Skeletal muscle satellite cell (primary cell): ENCODE measurements around the gene SUGT1.

Source experiments
- H3K27me3 ChIP-seq: 2 replicates; pipeline ENCODE4 v1.7.0; 2013; ENCODE audit warnings: low read length; ENCODE audit not compliant: control insufficient read depth, insufficient read depth
- H3K36me3 ChIP-seq: 2 replicates; pipeline ENCODE4 v1.7.0; 2013; ENCODE audit warnings: mild to moderate bottlenecking, control low read depth, low read length; ENCODE audit not compliant: insufficient read depth
- H3K4me1 ChIP-seq: 2 replicates; pipeline ENCODE4 v1.7.0; 2013; ENCODE audit warnings: low read length; ENCODE audit not compliant: control insufficient read depth, insufficient read depth
- H3K4me2 ChIP-seq: 2 replicates; pipeline ENCODE4 v1.7.0; 2013; ENCODE audit warnings: mild to moderate bottlenecking, low read length
- H3K4me3 ChIP-seq: 2 replicates; pipeline ENCODE4 v1.7.0; 2013; ENCODE audit warnings: low read length
- H3K9ac ChIP-seq: 2 replicates; pipeline ENCODE4 v1.7.0; 2013; ENCODE audit warnings: mild to moderate bottlenecking, low read depth, low read length, moderate library complexity
- H3K9me3 ChIP-seq: replicated peaks from 2 replicates; pipeline ENCODE4 v1.7.0; 2013; ENCODE audit warnings: mild to moderate bottlenecking, control low read depth, low read length

The SUGT1 gene

GRCh38 chr13:52739468-52740071, 86.9 kb downstream of the SUGT1 start, which contains the start of gene CNMD:
Gene CNMD (minus strand): TSS chr13:52739820. CDS start chr13:52739701, 119 bp downstream.
- Histone ChIP-seq H3K27me3 (peaks cover 57% of the 10 kb centered on the region), H3K9me3 (no peaks in the 10 kb centered on the region), H3K9ac (no peak within 1 kb of the TSS)

GRCh38 chr13:52743569-52743968, 90.9 kb downstream of the SUGT1 start:
- Histone ChIP-seq H3K4me3 (no peak overlapping the region), H3K27me3 (peaks cover 48% of the 10 kb centered on the region), H3K36me3 (no peaks in the 10 kb centered on the region), H3K4me1 (peaks cover 6% of the 10 kb centered on the region), H3K9ac (no peak overlapping the region), H3K9me3 (no peaks in the 10 kb centered on the region), H3K4me2 (no peak overlapping the region)

More at GRCh38 chr13:52739468-52740071, 86.9 kb downstream of the SUGT1 start, which contains the start of gene CNMD:
- H3K4me1 ChIP-seq, result peaks cover 6% of the 10 kb centered on the region
- H3K4me3 ChIP-seq, result peak within 1 kb of the TSS; percentile 55
- no peaks in the 10 kb centered on the region for H3K36me3 ChIP-seq
- H3K4me2 ChIP-seq, result peak within 1 kb of the TSS; percentile 61

GRCh38 chr13:52743988-52744387, 91.4 kb downstream of the SUGT1 start:
- no peak overlapping the region for H3K4me3 ChIP-seq
- H3K9me3 ChIP-seq, result no peaks in the 10 kb centered on the region
- no peak overlapping the region for H3K4me2 ChIP-seq
- no peaks in the 10 kb centered on the region for H3K36me3 ChIP-seq
- H3K4me1 ChIP-seq, result peaks cover 4% of the 10 kb centered on the region
- H3K9ac ChIP-seq, result no peak overlapping the region
- peaks cover 44% of the 10 kb centered on the region for H3K27me3 ChIP-seq

GRCh38 chr13:52744842-52745375, 92.3 kb downstream of the SUGT1 start:
- H3K4me3 ChIP-seq, result no peak overlapping the region
- no peaks in the 10 kb centered on the region for H3K9me3 ChIP-seq
- H3K4me2 ChIP-seq, result no peak overlapping the region
- H3K9ac ChIP-seq, result no peak overlapping the region
- H3K4me1 ChIP-seq, result no peaks in the 10 kb centered on the region
- peaks cover 35% of the 10 kb centered on the region for H3K27me3 ChIP-seq
- no peaks in the 10 kb centered on the region for H3K36me3 ChIP-seq

GRCh38 chr13:52746141-52746540, 93.5 kb downstream of the SUGT1 start:
- no peaks in the 10 kb centered on the region for H3K4me1 ChIP-seq
- no peak overlapping the region for H3K4me2 ChIP-seq
- peaks cover 23% of the 10 kb centered on the region for H3K27me3 ChIP-seq
- H3K36me3 ChIP-seq, result no peaks in the 10 kb centered on the region
- no peak overlapping the region for H3K4me3 ChIP-seq
- no peaks in the 10 kb centered on the region for H3K9me3 ChIP-seq
- H3K9ac ChIP-seq, result no peak overlapping the region

- Histone ChIP-seq H3K27me3 (peaks cover 8% of the 10 kb centered on the region), H3K4me1 (no peaks in the 10 kb centered on the region), H3K9ac (no peak overlapping the region), H3K9me3 (no peaks in the 10 kb centered on the region), H3K4me3 (no peak overlapping the region), H3K4me2 (no peak overlapping the region), H3K36me3 (no peaks in the 10 kb centered on the region)
Observed at GRCh38 chr13:52749419-52749818, 96.8 kb downstream of the SUGT1 start.
